ENCODE data around the gene SERPINB1. TPM values are rescaled to one million over a fixed set of nuclear protein-coding genes. Genes with fewer than 3 reads are reported as not detected.

The SERPINB1 gene
- total and polyA plus RNA-seq, 10 donors = 54.9 to 194 (median 98.0) TPM

DNA sequence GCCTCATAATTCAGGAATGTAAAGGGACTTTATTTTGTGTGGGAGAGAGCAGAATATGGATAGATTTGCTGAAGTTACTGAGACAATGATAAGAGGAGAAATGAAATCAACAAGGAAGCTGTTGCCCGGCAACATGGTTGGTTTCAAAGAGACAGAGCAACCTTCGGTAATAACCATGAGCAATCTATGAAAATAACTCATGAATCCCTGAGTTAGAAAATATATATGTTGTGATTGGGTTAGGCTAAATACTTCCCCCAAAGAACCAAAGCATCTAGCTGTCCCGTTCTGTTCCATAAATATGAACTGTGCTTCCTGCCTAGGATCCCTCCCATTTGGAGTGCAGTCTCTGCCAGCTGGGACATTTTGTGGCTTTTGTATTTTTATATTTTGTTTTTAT, 23.1 kb downstream of the SERPINB1 start:
- Histone ChIP-seq H3K27me3 (replicated peaks in 1 of 7) (no peaks in the 10 kb centered on the region), H3K9me3 (peaks cover 0 to 25% (median 19%) of the 10 kb centered on the region in 8 donors), H3K4me3 (no peak overlapping the region), H3K4me1 (peaks cover 4 to 43% (median 19%) of the 10 kb centered on the region in 6 donors), H3K27ac (peak overlapping the region in 7 of 8 donors; percentile 5 to 60 (median 47)), H3K36me3 (peaks cover 0 to 5% (median 0%) of the 10 kb centered on the region in 6 donors)
- intact Hi-C loops (cut with DNase I; ENCODE audit: low total_unique reads) = no loop called here
- 17 to 30% (median 21%) methylated on average over 3 of the region's 3 CpGs for WGBS, 5 donors
- DNase-seq = no peak
- TF ChIP-seq POLR2AphosphoS5 (IDR thresholded peaks at IDR 0.05) = no peak
- no peak for TF ChIP-seq POLR2A (IDR thresholded peaks at IDR 0.05)
- TF ChIP-seq, protein P1, sequence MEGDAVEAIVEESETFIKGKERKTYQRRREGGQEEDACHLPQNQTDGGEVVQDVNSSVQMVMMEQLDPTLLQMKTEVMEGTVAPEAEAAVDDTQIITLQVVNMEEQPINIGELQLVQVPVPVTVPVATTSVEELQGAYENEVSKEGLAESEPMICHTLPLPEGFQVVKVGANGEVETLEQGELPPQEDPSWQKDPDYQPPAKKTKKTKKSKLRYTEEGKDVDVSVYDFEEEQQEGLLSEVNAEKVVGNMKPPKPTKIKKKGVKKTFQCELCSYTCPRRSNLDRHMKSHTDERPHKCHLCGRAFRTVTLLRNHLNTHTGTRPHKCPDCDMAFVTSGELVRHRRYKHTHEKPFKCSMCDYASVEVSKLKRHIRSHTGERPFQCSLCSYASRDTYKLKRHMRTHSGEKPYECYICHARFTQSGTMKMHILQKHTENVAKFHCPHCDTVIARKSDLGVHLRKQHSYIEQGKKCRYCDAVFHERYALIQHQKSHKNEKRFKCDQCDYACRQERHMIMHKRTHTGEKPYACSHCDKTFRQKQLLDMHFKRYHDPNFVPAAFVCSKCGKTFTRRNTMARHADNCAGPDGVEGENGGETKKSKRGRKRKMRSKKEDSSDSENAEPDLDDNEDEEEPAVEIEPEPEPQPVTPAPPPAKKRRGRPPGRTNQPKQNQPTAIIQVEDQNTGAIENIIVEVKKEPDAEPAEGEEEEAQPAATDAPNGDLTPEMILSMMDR (IDR thresholded peaks at IDR 0.05 in 8 of 11, conservative IDR thresholded peaks at IDR 0.05 in 3 of 11) = no peak

DNA sequence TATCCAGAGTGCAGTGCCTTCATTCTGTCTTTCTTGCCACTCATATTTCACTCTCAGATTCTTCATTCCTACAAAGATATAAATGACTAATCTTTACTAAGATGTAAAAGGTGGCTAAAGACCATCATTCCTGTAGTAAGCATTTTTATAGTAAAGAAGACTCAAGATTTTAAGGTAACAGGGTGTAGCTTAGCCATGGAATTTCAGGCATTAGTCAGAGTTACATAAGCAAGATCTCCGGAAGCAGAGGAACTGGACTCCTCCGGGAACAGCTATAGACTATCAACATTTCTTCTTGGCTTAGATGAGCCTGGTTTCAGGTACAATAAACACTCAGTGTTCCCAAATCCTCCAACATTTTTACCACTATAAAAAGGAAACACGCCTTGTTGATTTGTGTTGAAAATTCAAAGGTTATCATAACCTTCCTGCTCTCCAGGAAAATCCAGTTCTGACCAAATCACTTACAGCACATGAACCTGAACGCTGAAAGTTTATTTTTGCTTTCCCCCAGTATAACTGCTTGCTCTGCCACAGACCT, 23.7 kb downstream of the SERPINB1 start:
- TF ChIP-seq POLR2AphosphoS5 (IDR thresholded peaks at IDR 0.05) (no peak), POLR2A (IDR thresholded peaks at IDR 0.05) (no peak)
- TF ChIP-seq, protein P1 (IDR thresholded peaks at IDR 0.05 in 8 of 11, conservative IDR thresholded peaks at IDR 0.05 in 3 of 11) = no peak
- no peak overlapping the region for H3K4me3 ChIP-seq
- no peak for DNase-seq

DNA sequence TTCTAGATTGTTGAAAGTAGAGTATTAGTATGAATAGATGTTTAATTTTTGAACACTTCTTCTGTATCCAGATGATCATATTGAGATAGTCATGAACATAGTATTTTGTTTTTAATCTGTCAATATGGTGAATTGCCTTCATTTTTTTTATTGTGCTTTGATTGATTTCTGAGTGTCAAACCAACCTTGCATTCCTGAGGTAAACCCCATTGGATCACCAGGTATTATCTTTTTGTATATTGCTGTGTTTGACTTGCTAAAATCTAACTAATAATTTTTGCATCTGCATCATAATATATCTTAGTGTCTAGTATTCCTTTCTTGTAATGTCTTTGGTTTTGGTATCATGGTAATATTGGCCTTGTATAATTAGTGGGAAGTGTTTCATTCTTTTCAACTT, 25.5 kb downstream of the SERPINB1 start:
- no peaks in the 10 kb centered on the region for H3K27me3 ChIP-seq (replicated peaks in 1 of 7)
- peaks cover 0 to 25% (median 19%) of the 10 kb centered on the region in 8 donors for H3K9me3 ChIP-seq
- H3K27ac ChIP-seq = no peak overlapping the region
- TF ChIP-seq, protein P1 (IDR thresholded peaks at IDR 0.05 in 8 of 11, conservative IDR thresholded peaks at IDR 0.05 in 3 of 11) = no peak
- no peak for TF ChIP-seq POLR2A (IDR thresholded peaks at IDR 0.05)
- TF ChIP-seq POLR2AphosphoS5 (IDR thresholded peaks at IDR 0.05) = no peak
- peaks cover 4 to 38% (median 19%) of the 10 kb centered on the region in 6 donors for H3K4me1 ChIP-seq
- peaks cover 0 to 5% (median 0%) of the 10 kb centered on the region in 6 donors for H3K36me3 ChIP-seq
- intact Hi-C loops (cut with DNase I; ENCODE audit: low total_unique reads) = no loop called here
- no peak for DNase-seq
- H3K4me3 ChIP-seq = no peak overlapping the region

More for the DNA sequence above, 23.7 kb downstream of the SERPINB1 start:
- Histone ChIP-seq H3K27ac (peak overlapping the region; percentile 5 to 68 (median 50)), H3K9me3 (peaks cover 0 to 25% (median 19%) of the 10 kb centered on the region in 8 donors), H3K36me3 (peaks cover 0 to 5% (median 0%) of the 10 kb centered on the region in 6 donors), H3K27me3 (replicated peaks in 1 of 7) (no peaks in the 10 kb centered on the region), H3K4me1 (peaks cover 4 to 43% (median 19%) of the 10 kb centered on the region in 6 donors)
- 33 to 54% (median 41%) methylated on average over 4 of the region's 4 CpGs for WGBS, 5 donors
- intact Hi-C loops (cut with DNase I; ENCODE audit: low total_unique reads) = no loop called here

DNA sequence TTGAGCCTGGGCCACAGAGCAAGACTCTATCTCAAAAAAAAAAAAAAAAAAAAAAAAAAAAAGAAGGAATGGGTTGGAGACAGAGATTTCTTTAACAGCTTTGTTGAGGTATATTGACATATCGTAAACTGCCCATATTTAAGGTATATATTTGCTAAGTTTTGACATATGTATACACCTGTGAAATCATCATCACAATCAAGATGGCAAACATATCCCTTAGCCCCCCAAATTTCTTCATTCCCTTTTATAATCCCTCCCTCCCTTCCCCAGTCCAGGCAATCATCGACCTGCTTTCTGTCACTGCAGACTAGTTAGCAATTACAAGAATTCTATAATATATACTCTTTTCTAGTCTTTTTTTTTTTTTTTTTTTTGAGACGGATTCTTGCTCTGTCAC, 29.0 kb downstream of the SERPINB1 start:
- H3K4me3 ChIP-seq = no peak overlapping the region
- H3K9me3 ChIP-seq = peaks cover 0 to 25% (median 19%) of the 10 kb centered on the region in 8 donors
- no peak overlapping the region for H3K27ac ChIP-seq
- H3K4me1 ChIP-seq = peaks cover under 1 to 32% (median 11%) of the 10 kb centered on the region in 6 donors
- H3K36me3 ChIP-seq = peaks cover 0 to 5% (median 0%) of the 10 kb centered on the region in 6 donors
- intact Hi-C loops (cut with DNase I; ENCODE audit: low total_unique reads) = no loop called here
- 76 to 96% (median 92%) methylated on average over 3 of the region's 3 CpGs for WGBS, 5 donors
- TF ChIP-seq, protein P1 (IDR thresholded peaks at IDR 0.05 in 8 of 11, conservative IDR thresholded peaks at IDR 0.05 in 3 of 11) = no peak
- TF ChIP-seq POLR2AphosphoS5 (IDR thresholded peaks at IDR 0.05) (no peak), POLR2A (IDR thresholded peaks at IDR 0.05) (no peak)
- no peaks in the 10 kb centered on the region for H3K27me3 ChIP-seq (replicated peaks in 1 of 7)
- DNase-seq = no peak
